ENCODE measurements around the gene ACYP1. TPM values are rescaled to one million over a fixed set of nuclear protein-coding genes. Genes with fewer than 3 reads are reported as not detected.
"Not testable (repeated sequence)": the region's sequence is repeated elsewhere in the genome, so short reads cannot be mapped to it uniquely, and the experiment has no call there.

ACYP1 gene
- total RNA-seq, 2 experiments from 2014 or later, result 65.0 to 97.5 TPM

GRCh38 chr14:75068294-75069120, 4.7 kb upstream of the ACYP1 start:
- H3K4me1 ChIP-seq (ENCODE audit: insufficient read depth, low read length, poor library complexity, severe bottlenecking), result peaks cover 29% of the 10 kb centered on the region
- CTCF ChIA-PET (ENCODE audit: unreplicated experiment), result interaction anchor here (0.6 to 0.9 kb wide), 3 partner anchors 102 to 418 kb away, joined by 3 read pairs; no protein-coding TSS in a partner anchor
- POLR2A ChIA-PET, result interaction anchor here (0.9 to 1.1 kb wide), 2 partner anchors 65 to 194 kb away, joined by 3 read pairs; no protein-coding TSS in a partner anchor
- no peaks in the 10 kb centered on the region for H3K9me3 ChIP-seq (ENCODE audit: low read length)
- peak overlapping the region; percentile 87 for H2AFZ ChIP-seq (ENCODE audit: low read length)
- no peak for DNase-seq (ENCODE audit: low spot score)
- H3K27ac ChIP-seq (ENCODE audit: low read depth, low read length, poor library complexity, severe bottlenecking), result peak overlapping the region; percentile 47
- H3K79me2 ChIP-seq (ENCODE audit: insufficient read depth, low read depth, low read length), result peaks cover 9% of the 10 kb centered on the region; the same call in 1 of the 2 replicates
- TF ChIP-seq CTCF (conservative IDR thresholded peaks at IDR 0.05; ENCODE audit: low read length), result no peak
- TF ChIP-seq EZH2phosphoT487 (IDR thresholded peaks at IDR 0.05; ENCODE audit: borderline replicate concordance, low read depth, low read length), result no peak
- H3K4me3 ChIP-seq (ENCODE audit: low read depth, low read length, poor library complexity, severe bottlenecking), result peak overlapping the region; percentile 71
- H3K4me2 ChIP-seq (ENCODE audit: low read length), result peak overlapping the region; percentile 90
- no peaks in the 10 kb centered on the region for H3K9me2 ChIP-seq (ENCODE audit: insufficient read depth, low read length)
- BruUV-seq (replicated peaks), result TSS peak; percentile 91
- H3K36me3 ChIP-seq (ENCODE audit: insufficient read depth, low read length), result no peaks in the 10 kb centered on the region; the same call in 1 of the 2 replicates
- intact Hi-C loops (cut with micrococcal nuclease; ENCODE audit: unreplicated experiment), result loop anchor here (1.0 to 10.0 kb wide), 3 partner anchors 66 to 236 kb away; partner anchors contain the start of gene EIF2B2
- H4K20me1 ChIP-seq (ENCODE audit: insufficient read depth, low read length), result no peaks in the 10 kb centered on the region

- not testable (repeated sequence) for BruUV-seq (replicated peaks); H3K9me2 ChIP-seq (ENCODE audit: insufficient read depth, low read length); DNase-seq (ENCODE audit: low spot score); H3K9me3 ChIP-seq (ENCODE audit: low read length); H3K36me3 ChIP-seq (ENCODE audit: insufficient read depth, low read length); H4K20me1 ChIP-seq (ENCODE audit: insufficient read depth, low read length); H3K27ac ChIP-seq (ENCODE audit: low read depth, low read length, poor library complexity, severe bottlenecking)
- intact Hi-C loops (cut with micrococcal nuclease; ENCODE audit: unreplicated experiment), result loop anchor here (1.0 to 10.0 kb wide), 3 partner anchors 65 to 237 kb away; partner anchors contain the start of gene EIF2B2
- Histone ChIP-seq H3K79me2 (ENCODE audit: insufficient read depth, low read depth, low read length) (peaks cover 17% of the 10 kb centered on the region), H2AFZ (ENCODE audit: low read length) (peak overlapping the region; percentile 87; the same call in 1 of the 2 replicates), H3K4me1 (ENCODE audit: insufficient read depth, low read length, poor library complexity, severe bottlenecking) (peaks cover 31% of the 10 kb centered on the region), H3K4me3 (ENCODE audit: low read depth, low read length, poor library complexity, severe bottlenecking) (peak overlapping the region; percentile 71), H3K4me2 (ENCODE audit: low read length) (peak overlapping the region; percentile 90)
- ChIA-PET CTCF (ENCODE audit: unreplicated experiment) (interaction anchor here (0.6 kb wide), 1 partner anchor 419 kb away, joined by 3 read pairs; no protein-coding TSS in a partner anchor), POLR2A (interaction anchor here (0.6 to 0.9 kb wide), 3 partner anchors 12 to 64 kb away, joined by 3 read pairs; no protein-coding TSS in a partner anchor)
Measured at GRCh38 chr14:75067765-75068164, 3.9 kb upstream of the ACYP1 start.

- Histone ChIP-seq H4K20me1 (ENCODE audit: insufficient read depth, low read length) (no peaks in the 10 kb centered on the region), H3K4me2 (ENCODE audit: low read length) (peak overlapping the region; percentile 90), H3K4me1 (ENCODE audit: insufficient read depth, low read length, poor library complexity, severe bottlenecking) (peaks cover 34% of the 10 kb centered on the region), H2AFZ (ENCODE audit: low read length) (no peak overlapping the region; the same call in 1 of the 2 replicates), H3K9me3 (ENCODE audit: low read length) (no peaks in the 10 kb centered on the region), H3K36me3 (ENCODE audit: insufficient read depth, low read length) (no peaks in the 10 kb centered on the region; the same call in 1 of the 2 replicates), H3K4me3 (ENCODE audit: low read depth, low read length, poor library complexity, severe bottlenecking) (peak overlapping the region; percentile 71), H3K79me2 (ENCODE audit: insufficient read depth, low read depth, low read length) (peaks cover 21% of the 10 kb centered on the region), H3K27ac (ENCODE audit: low read depth, low read length, poor library complexity, severe bottlenecking) (no peak overlapping the region), H3K9me2 (ENCODE audit: insufficient read depth, low read length) (no peaks in the 10 kb centered on the region)
- BruUV-seq (replicated peaks), result no TSS peak
- ChIA-PET POLR2A (interaction anchor here (0.6 to 1.8 kb wide), 4 partner anchors 12 to 212 kb away, joined by 3 to 4 read pairs (median 3); no protein-coding TSS in a partner anchor), CTCF (ENCODE audit: unreplicated experiment) (interaction anchor here (0.6 kb wide), 1 partner anchor 304 kb away, joined by 3 read pairs; no protein-coding TSS in a partner anchor)
- intact Hi-C loops (cut with micrococcal nuclease; ENCODE audit: unreplicated experiment), result loop anchor here (5.0 to 10.0 kb wide), 2 partner anchors 120 to 238 kb away; no protein-coding TSS in a partner anchor
- no peak for TF ChIP-seq EZH2phosphoT487 (IDR thresholded peaks at IDR 0.05; ENCODE audit: borderline replicate concordance, low read depth, low read length)
- no peak for TF ChIP-seq CTCF (conservative IDR thresholded peaks at IDR 0.05; ENCODE audit: low read length)
- no peak for DNase-seq (ENCODE audit: low spot score)
Measured at GRCh38 chr14:75067212-75067611, 3.4 kb upstream of the ACYP1 start.
